Stomach (tissue), 4 donors: ENCODE data around the gene FIGNL1.

Experiments
- POLR2AphosphoS5 ChIP-seq, 3 donors: sonication (generic); formaldehyde crosslinking; IDR thresholded peaks; one replicate each; pipeline ENCODE4 v1.6.1; 2016; ENCODE audit warnings: antibody characterized with exemption in 3 of 3
- TF ChIP-seq, protein P1 (sequence below), 7 experiments: fragments of 450-650 bp in 4 of 7; fragments of 200-600 bp in 3 of 7; sonication (generic) in 3 of 7; IDR thresholded peaks; one replicate each; pipeline ENCODE4 v1.5.1; 2016 to 2019; ENCODE audit warnings: antibody characterized with exemption in 7 of 7, control low read depth in 2 of 7, mild to moderate bottlenecking in 1 of 7

DNA sequence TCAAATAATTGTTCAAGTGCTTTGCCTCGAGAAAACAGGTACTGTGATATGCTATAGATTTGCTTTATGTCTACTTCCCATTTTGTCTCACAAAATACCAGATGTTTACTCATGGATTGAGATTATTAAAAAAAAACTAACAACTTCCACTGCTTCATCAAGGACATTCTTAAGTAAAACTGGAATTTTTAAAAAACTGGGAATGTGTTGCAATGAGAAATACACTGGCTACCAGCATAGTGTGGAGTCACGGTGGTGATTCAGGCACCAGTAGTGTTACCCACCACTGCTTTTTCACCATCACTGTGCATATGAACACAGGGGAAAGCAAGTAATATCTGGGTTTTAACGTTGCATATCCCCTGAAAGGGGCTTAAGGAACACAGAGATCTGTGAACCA lies 21.2 kb downstream of the FIGNL1 start:
- TF ChIP-seq, protein P1, sequence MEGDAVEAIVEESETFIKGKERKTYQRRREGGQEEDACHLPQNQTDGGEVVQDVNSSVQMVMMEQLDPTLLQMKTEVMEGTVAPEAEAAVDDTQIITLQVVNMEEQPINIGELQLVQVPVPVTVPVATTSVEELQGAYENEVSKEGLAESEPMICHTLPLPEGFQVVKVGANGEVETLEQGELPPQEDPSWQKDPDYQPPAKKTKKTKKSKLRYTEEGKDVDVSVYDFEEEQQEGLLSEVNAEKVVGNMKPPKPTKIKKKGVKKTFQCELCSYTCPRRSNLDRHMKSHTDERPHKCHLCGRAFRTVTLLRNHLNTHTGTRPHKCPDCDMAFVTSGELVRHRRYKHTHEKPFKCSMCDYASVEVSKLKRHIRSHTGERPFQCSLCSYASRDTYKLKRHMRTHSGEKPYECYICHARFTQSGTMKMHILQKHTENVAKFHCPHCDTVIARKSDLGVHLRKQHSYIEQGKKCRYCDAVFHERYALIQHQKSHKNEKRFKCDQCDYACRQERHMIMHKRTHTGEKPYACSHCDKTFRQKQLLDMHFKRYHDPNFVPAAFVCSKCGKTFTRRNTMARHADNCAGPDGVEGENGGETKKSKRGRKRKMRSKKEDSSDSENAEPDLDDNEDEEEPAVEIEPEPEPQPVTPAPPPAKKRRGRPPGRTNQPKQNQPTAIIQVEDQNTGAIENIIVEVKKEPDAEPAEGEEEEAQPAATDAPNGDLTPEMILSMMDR (IDR thresholded peaks at IDR 0.05) = no peak
- no peak for TF ChIP-seq POLR2AphosphoS5 (IDR thresholded peaks at IDR 0.05)
